ENCODE measurements around the gene GRIFIN.

DNA sequence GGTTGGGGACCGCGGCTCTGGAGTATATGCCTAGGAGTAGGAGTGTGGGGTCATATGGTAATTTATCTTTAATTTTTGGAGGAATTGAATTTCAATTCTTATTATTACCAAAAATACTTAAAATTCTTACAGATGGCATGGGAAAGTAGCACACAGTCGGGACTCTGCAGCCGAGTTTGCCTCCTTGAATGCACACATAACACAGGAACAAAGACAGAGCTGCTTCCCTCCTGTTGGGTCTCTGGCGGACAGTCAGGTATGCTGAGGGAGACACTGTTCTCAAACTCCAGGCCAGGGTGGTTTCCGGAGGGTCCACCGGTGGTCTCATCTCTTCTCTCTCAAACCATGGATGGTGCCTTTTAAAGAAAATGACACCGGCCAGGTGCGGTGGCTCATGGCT, 32.7 kb downstream of the GRIFIN start:
- no peak for TF ChIP-seq CTCF (IDR thresholded peaks at IDR 0.05)
- no peak for TF ChIP-seq POLR2A (IDR thresholded peaks at IDR 0.05)
